ENCODE measurements around the gene PUS7. TPM values are rescaled to one million over a fixed set of nuclear protein-coding genes. Genes with fewer than 3 reads are reported as not detected.
"Not testable (repeated sequence)": the region's sequence is repeated elsewhere in the genome, so short reads cannot be mapped to it uniquely, and the experiment has no call there.

Gene PUS7
- total RNA-seq, 2 donors from 2014 or later: 16.3 to 34.3 TPM

DNA sequence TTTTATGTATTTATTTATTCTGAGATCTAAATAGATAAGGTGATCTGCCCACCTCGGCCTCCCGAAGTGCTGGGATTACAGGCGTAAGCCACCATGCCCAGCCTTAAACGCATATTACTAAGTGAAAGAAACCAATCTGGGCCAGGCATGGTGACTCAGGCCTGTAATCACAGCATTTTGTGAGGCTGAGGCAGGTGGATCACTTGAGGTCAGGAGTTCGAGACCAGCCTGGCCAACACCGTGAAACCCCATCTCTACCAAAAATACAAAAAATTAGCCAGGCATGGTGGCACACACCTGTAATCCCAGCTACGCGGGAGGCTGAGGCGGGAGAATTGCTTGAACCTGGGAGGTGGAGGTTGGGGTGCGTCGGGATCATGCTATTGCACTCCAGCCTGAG, 2.4 kb upstream of the PUS7 start:
- H3K9me3 Mint-ChIP-seq; DNase-seq (ENCODE audit: low spot score); H3K27me3 Mint-ChIP-seq; H3K27ac Mint-ChIP-seq; H3K4me3 Mint-ChIP-seq; ATAC-seq; H3K36me3 Mint-ChIP-seq: not testable (repeated sequence)
- peaks cover 5 to 14% of the 10 kb centered on the region in 2 donors for H3K4me1 Mint-ChIP-seq (ENCODE audit: low read depth in 2 of 2)

DNA sequence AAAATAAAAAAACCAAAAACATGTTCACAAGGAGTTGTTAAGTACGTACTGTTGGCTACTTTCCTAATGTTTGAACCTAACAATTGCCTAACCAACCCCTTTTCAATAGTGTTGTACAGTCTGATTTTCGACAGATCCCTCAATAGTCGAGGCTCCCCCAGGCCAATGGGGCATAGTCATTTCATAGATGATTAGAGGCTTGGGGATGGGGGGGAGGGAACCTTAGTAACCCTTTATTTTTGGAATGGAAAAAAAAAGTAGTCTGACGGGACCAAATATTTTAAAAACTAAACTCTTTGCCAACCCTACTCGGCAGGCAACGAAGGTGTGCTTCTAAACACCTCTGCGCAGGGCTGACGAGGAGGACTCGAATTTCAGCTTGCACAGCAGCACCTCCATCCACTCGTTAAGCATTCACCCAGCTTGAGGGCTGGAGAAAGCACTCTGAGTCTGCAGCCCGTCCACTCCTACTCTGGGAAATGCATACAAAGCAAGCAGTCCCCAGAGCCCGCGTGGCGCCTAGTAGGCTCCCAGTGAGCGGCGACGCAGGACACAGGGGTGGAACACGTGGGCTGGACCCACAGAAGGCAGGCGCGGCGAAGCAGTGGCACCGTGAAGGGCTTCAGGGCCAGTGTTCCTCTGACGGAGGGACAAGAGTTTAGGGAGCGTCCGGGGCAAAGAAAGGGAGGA, 899 bp downstream of the PUS7 start:
- no peaks in the 10 kb centered on the region for H3K9me3 Mint-ChIP-seq
- peak overlapping the region; percentile 98 for H3K4me3 Mint-ChIP-seq
- peaks cover 5 to 14% of the 10 kb centered on the region in 2 donors for H3K4me1 Mint-ChIP-seq (ENCODE audit: low read depth in 2 of 2)
- H3K27ac Mint-ChIP-seq: peak overlapping the region; percentile 61 to 83
- DNase-seq (ENCODE audit: low spot score) (peak; percentile 62), ATAC-seq (peak; percentile 56 to 58)
- H3K27me3 Mint-ChIP-seq: no peaks in the 10 kb centered on the region
- H3K36me3 Mint-ChIP-seq: no peaks in the 10 kb centered on the region

DNA sequence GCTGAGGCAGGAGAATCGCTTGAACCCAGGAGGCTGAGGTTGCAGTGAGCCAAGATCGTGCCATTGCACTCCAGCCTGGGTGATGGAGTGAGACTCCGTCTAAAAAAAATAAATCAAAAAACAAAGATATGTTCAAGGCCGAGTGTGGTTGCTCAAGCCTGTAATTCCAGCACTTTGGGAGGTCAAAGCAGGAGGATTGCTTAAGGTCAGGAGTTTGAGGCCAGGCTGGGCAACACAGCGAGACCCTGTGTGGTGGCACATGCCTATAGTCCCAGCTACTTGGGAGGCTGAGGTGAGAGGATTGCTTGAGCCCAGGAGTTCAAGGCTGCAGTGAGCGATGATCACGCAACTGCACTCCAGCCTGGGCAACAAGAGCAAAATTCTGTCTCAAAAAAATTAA, 1.5 kb downstream of the PUS7 start:
- ATAC-seq; H3K27ac Mint-ChIP-seq; DNase-seq (ENCODE audit: low spot score); H3K36me3 Mint-ChIP-seq; H3K27me3 Mint-ChIP-seq; H3K9me3 Mint-ChIP-seq: not testable (repeated sequence)
- peak overlapping the region; percentile 41 for H3K4me3 Mint-ChIP-seq
- peaks cover 5 to 14% of the 10 kb centered on the region in 2 donors for H3K4me1 Mint-ChIP-seq (ENCODE audit: low read depth in 2 of 2)

DNA sequence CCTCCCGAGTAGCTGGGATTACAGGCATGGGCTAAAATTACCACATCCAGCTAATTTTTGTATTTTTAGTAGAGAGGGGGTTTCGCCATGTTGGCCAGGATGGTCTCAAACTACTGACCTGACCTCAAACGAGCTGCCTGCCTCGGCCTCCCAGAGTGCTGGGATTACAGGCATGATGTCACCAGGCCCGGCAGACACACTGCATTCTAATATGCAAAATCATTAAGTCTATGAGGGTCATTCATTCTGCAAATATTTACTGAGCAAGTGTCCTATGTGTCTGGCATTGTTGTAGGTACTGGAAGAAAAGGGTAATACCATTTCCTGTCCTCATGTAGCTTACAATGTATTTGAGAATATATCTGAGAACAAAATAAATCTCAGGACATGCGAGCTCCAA, 2.7 kb downstream of the PUS7 start:
- ATAC-seq (no peak), DNase-seq (ENCODE audit: low spot score) (no peak)
- Mint-ChIP-seq H3K9me3 (no peaks in the 10 kb centered on the region), H3K4me1 (ENCODE audit: low read depth in 2 of 2) (peaks cover 5 to 17% of the 10 kb centered on the region in 2 donors), H3K4me3 (peak overlapping the region; percentile 41), H3K27ac (no peak overlapping the region), H3K36me3 (no peaks in the 10 kb centered on the region), H3K27me3 (no peaks in the 10 kb centered on the region)

DNA sequence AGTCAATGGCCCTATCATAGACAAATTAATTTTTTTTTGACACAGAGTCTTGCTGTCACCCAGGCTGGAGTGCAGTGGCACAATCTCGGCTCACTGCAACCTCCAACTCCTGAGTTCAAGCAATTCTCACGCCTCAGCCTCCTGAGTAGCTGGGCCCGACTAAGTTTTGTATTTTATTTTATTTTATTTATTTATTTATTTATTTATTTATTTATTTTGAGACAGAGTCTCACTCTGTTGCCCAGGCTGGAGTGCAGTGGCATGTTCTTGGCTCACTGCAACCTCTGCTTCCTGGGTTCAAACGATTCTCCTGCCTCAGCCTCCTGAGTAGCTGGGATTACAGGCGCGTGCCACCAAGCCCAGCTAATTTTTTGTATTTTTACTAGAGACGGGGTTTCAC, 6.5 kb downstream of the PUS7 start:
- H3K27ac Mint-ChIP-seq; DNase-seq (ENCODE audit: low spot score); H3K36me3 Mint-ChIP-seq; H3K9me3 Mint-ChIP-seq; ATAC-seq; H3K27me3 Mint-ChIP-seq; H3K4me3 Mint-ChIP-seq: not testable (repeated sequence)
- H3K4me1 Mint-ChIP-seq (ENCODE audit: low read depth in 2 of 2): peaks cover 9 to 16% of the 10 kb centered on the region in 2 donors

DNA sequence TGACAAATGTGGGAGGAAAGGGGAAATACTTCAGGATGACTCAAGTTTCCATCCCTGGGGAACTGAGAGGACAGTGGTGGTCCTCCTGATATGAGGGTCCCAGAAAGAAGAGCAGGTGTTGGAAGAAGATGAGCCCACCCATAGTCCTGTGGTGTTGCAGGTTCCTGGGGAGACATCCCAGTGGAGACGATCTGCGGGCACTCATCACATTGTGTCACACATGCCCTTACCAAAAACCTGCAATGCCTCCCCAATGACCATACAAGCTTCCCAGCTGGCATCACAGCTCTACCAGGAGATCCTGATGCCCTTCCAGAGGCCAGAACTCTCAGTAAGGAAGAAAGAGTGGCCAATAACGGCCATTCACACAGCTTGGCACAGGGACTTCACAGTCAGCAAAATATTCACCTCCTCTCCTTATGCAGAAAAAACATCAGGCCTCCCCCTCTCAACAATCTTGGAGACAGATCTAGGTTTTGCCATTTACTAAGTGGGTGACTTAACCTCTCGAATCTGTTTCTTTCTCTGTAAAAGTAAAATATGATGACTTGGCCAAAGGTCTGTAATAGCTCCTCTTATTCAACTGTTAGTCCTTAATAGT, 9.0 kb downstream of the PUS7 start:
- H3K27me3 Mint-ChIP-seq: no peaks in the 10 kb centered on the region
- H3K27ac Mint-ChIP-seq: no peak overlapping the region
- H3K4me3 Mint-ChIP-seq: no peak overlapping the region
- H3K9me3 Mint-ChIP-seq: no peaks in the 10 kb centered on the region
- H3K36me3 Mint-ChIP-seq: no peaks in the 10 kb centered on the region
- no peak for ATAC-seq
- no peak for DNase-seq (ENCODE audit: low spot score)
- peaks cover 9 to 12% of the 10 kb centered on the region in 2 donors for H3K4me1 Mint-ChIP-seq (ENCODE audit: low read depth in 2 of 2)

DNA sequence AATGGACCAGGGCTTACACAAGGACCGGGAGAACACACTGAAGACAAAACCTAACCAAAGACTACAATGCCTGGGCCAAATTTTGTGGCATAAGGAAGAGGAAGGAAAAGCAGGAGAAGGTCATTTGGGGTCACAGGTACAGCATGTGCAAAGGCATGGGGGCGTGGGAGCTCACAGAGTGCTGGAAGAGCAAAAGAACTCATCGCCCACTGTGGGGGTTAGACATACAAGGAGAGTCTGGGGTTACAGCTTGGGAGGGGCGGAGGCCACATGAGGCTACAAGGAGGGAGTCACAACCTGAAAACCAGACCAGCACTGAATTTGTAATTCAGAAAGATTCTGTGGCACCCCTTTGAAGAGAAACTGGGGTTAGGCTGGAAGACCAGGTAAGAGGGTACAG, 9.7 kb downstream of the PUS7 start:
- no peak overlapping the region for H3K4me3 Mint-ChIP-seq
- no peak overlapping the region for H3K27ac Mint-ChIP-seq
- DNase-seq (ENCODE audit: low spot score) (no peak), ATAC-seq (no peak)
- H3K27me3 Mint-ChIP-seq: no peaks in the 10 kb centered on the region
- no peaks in the 10 kb centered on the region for H3K36me3 Mint-ChIP-seq
- H3K4me1 Mint-ChIP-seq (ENCODE audit: low read depth in 2 of 2): peaks cover 9 to 12% of the 10 kb centered on the region in 2 donors
- no peaks in the 10 kb centered on the region for H3K9me3 Mint-ChIP-seq

DNA sequence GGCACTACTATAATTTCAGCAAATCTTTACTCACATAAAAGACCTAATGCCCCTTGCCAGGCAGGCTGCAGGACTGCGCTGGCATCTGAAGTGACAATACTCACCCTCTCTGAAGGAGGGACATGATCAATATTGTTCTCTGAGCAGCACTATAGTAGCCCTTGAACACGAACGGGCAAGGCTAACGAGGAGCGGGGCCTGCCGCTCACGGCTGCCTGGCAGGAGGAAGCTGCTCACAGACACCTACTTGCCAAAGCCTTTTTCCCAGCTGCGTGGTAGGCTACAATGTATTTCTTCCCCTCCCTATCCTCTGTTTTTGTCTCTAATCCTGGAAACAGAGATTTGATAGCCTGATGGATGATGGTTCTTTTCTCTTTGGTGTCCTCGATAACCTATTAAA, 19.9 kb downstream of the PUS7 start:
- Mint-ChIP-seq H3K27me3 (no peaks in the 10 kb centered on the region), H3K4me3 (no peak overlapping the region), H3K4me1 (ENCODE audit: low read depth in 2 of 2) (no peaks in the 10 kb centered on the region), H3K27ac (no peak overlapping the region), H3K9me3 (no peaks in the 10 kb centered on the region), H3K36me3 (no peaks in the 10 kb centered on the region)
- no peak for DNase-seq (ENCODE audit: low spot score)
- ATAC-seq: no peak

DNA sequence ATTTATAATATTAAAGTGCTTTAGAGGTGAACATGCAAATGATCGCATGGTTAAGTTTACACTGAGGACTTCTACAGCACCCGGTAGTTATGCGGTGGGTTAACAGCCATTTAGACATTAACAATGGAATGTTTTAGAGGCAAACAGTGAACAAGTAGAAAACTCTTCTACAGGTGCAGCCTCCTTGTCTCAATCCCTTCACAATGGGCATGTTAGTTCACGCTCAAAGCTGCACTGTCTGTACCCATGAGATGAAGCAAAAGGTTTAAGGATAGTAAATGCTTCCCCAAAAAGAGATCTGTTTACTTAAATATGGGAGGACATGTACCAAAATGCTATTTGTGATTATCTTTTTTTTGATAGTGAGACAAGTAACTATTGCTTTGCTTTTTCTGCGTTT, 25.1 kb downstream of the PUS7 start:
- Mint-ChIP-seq H3K36me3 (no peaks in the 10 kb centered on the region), H3K27ac (no peak overlapping the region), H3K27me3 (no peaks in the 10 kb centered on the region), H3K9me3 (no peaks in the 10 kb centered on the region), H3K4me1 (ENCODE audit: low read depth in 2 of 2) (no peaks in the 10 kb centered on the region), H3K4me3 (no peak overlapping the region)
- ATAC-seq (no peak), DNase-seq (ENCODE audit: low spot score) (no peak)

DNA sequence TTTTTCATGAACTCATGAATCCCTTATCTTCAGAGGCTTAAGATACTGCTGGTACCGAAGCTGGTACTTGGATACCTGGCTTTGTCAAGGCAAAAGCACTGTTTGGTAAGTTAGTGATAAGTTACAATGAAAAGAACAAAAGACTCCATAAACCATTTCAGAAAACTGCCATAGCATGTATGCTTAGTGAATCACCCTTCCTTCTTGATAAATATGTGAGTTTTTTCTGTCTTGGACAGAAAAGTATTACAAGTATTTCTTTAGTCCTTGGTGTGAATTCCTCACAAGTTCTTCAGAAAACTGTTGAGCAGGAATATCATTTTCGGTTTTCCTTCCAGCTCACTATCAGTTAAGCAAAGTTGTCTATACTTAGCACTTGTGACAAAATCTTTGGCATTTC, 25.6 kb downstream of the PUS7 start:
- Mint-ChIP-seq H3K27ac (no peak overlapping the region), H3K4me1 (ENCODE audit: low read depth in 2 of 2) (no peaks in the 10 kb centered on the region), H3K4me3 (no peak overlapping the region), H3K36me3 (no peaks in the 10 kb centered on the region), H3K27me3 (no peaks in the 10 kb centered on the region), H3K9me3 (no peaks in the 10 kb centered on the region)
- no peak for DNase-seq (ENCODE audit: low spot score)
- no peak for ATAC-seq

DNA sequence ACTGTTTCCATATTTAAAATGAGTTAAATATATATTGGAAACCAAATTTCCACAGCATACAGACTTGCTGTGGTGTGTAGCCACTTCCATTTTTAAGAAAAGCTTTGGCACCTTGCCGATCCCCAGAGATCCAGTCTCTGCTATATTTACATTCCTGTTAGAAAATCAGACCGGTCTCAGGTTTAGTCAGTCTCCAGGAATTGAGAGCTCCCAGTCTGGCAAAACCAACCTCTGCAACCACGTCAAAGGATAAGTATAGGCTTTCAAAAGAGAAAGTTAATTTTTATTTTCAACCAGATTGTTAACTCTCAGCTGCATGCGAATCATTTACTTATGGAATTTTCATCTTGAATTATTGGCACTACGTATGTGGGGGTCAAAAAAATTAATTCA, 28.2 kb downstream of the PUS7 start:
- DNase-seq (ENCODE audit: low spot score): no peak
- no peak overlapping the region for H3K4me3 Mint-ChIP-seq
- no peaks in the 10 kb centered on the region for H3K4me1 Mint-ChIP-seq (ENCODE audit: low read depth in 2 of 2)
- ATAC-seq: no peak
- no peaks in the 10 kb centered on the region for H3K9me3 Mint-ChIP-seq
- no peak overlapping the region for H3K27ac Mint-ChIP-seq
- H3K27me3 Mint-ChIP-seq: no peaks in the 10 kb centered on the region
- no peaks in the 10 kb centered on the region for H3K36me3 Mint-ChIP-seq

DNA sequence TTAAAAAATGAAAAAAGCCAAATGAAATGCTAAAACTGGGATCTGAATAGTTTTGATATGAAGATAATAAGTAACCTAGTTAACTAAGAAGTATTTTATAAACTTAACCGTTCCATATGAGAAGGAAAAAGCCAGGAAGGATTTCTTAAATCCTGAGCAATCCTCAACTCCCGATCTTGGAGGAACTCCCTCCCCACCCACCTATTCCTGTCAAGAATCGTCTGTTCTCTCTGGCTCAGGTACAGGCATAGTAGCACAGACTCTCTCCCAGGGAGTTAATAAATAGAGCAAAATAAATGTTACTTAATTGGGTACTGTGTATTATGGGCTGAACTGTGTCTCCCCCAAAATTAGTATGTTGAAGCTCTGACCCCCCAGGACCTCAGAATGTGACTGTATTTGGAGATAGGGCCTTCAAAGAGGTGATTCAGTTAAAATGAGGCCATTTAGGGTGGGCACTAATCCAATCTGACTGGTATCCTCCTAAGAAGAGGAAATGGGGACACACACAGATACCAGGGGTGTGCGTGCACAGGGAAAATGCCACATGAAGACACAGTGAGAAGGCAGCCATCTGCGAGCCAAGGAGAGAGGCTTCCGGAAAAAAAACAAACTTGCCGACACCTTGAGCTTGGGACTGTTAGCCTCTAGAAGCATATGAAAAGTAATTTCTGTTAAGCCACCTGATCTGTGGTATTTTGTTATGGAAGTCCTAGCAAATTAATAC, 28.7 kb downstream of the PUS7 start:
- Mint-ChIP-seq H3K4me1 (ENCODE audit: low read depth in 2 of 2) (no peaks in the 10 kb centered on the region), H3K27me3 (no peaks in the 10 kb centered on the region), H3K36me3 (no peaks in the 10 kb centered on the region), H3K27ac (no peak overlapping the region), H3K9me3 (no peaks in the 10 kb centered on the region), H3K4me3 (no peak overlapping the region)
- ATAC-seq: no peak
- DNase-seq (ENCODE audit: low spot score): no peak

DNA sequence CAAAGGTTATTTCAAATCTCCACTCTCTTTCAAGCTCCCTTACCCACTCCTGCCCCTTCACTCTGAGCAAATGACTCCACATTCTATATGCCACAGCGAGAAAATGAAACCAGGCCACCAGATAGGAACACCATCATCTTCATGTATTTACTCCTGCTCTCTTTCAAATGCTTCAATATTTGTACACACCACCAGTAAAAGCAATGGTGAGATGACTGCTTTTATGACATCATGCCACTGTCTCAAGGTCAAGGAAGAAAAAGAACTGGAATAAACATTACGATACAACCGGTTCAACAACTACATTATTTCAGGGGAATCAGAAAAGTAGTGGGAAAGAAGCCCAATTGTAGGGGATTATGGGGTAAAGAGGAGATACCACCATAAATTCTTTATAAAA, 32.7 kb downstream of the PUS7 start:
- DNase-seq (ENCODE audit: low spot score): no peak
- no peaks in the 10 kb centered on the region for H3K4me1 Mint-ChIP-seq (ENCODE audit: low read depth in 2 of 2)
- H3K36me3 Mint-ChIP-seq: no peaks in the 10 kb centered on the region
- H3K4me3 Mint-ChIP-seq: no peak overlapping the region
- no peaks in the 10 kb centered on the region for H3K27me3 Mint-ChIP-seq
- no peaks in the 10 kb centered on the region for H3K9me3 Mint-ChIP-seq
- no peak overlapping the region for H3K27ac Mint-ChIP-seq
- ATAC-seq: no peak

Measured in natural killer cell treated with Interleukin-12 subunit alpha and Interleukin-12 subunit beta and Interleukin-15 and Interleukin-18, amount 100 ng/mL, for 72 hours (primary cell).